ENCODE results near the gene C9. TPM values are rescaled to one million over a fixed set of nuclear protein-coding genes. Genes with fewer than 3 reads are reported as not detected.
"Not testable (repeated sequence)": the region's sequence is repeated elsewhere in the genome, so short reads cannot be mapped to it uniquely, and the experiment has no call there.

Gene C9
- total RNA-seq, 1 experiment from 2014 or later: not detected

GRCh38 chr5:39331861-39332381, 32.4 kb downstream of the C9 start:
- no peak for DNase-seq (ENCODE audit: low read depth)

- DNase-seq (ENCODE audit: low read depth): no peak
Measured at GRCh38 chr5:39328731-39329130, 35.6 kb downstream of the C9 start.

- DNase-seq (ENCODE audit: low read depth): peak; percentile 1
Measured at GRCh38 chr5:39323542-39323941, 40.8 kb downstream of the C9 start.

GRCh38 chr5:39319395-39319794, 44.9 kb downstream of the C9 start:
- no peak for DNase-seq (ENCODE audit: low read depth)

GRCh38 chr5:39316464-39316863, 47.8 kb downstream of the C9 start:
- not testable (repeated sequence) for DNase-seq (ENCODE audit: low read depth)

- no peak for DNase-seq (ENCODE audit: low read depth)
Measured at GRCh38 chr5:39315995-39316394, 48.3 kb downstream of the C9 start.

GRCh38 chr5:39314591-39314990, 49.7 kb downstream of the C9 start:
- DNase-seq (ENCODE audit: low read depth): peak; percentile 1

GRCh38 chr5:39309534-39309933, 54.8 kb downstream of the C9 start:
- no peak for DNase-seq (ENCODE audit: low read depth)

GRCh38 chr5:39302472-39302871, 61.8 kb downstream of the C9 start:
- DNase-seq (ENCODE audit: low read depth): no peak

GRCh38 chr5:39301406-39301805, 62.9 kb downstream of the C9 start:
- no peak for DNase-seq (ENCODE audit: low read depth)

- no peak for DNase-seq (ENCODE audit: low read depth)
Measured at GRCh38 chr5:39299962-39300361, 64.3 kb downstream of the C9 start.

GRCh38 chr5:39294736-39295135, 69.6 kb downstream of the C9 start:
- no peak for DNase-seq (ENCODE audit: low read depth)

GRCh38 chr5:39284552-39284951, 79.7 kb downstream of the C9 start:
- DNase-seq (ENCODE audit: low read depth): no peak

- peak; percentile 62 for DNase-seq (ENCODE audit: low read depth)
Measured at GRCh38 chr5:39283231-39283818, 81.0 kb downstream of the C9 start.

- no peak for DNase-seq (ENCODE audit: low read depth)
Measured at GRCh38 chr5:39282561-39282960, 81.7 kb downstream of the C9 start.

- DNase-seq (ENCODE audit: low read depth): not testable (repeated sequence)
Measured at GRCh38 chr5:39275865-39276264, 88.4 kb downstream of the C9 start.

- peak; percentile 9 for DNase-seq (ENCODE audit: low read depth)
Measured at GRCh38 chr5:39274398-39275085, 89.8 kb downstream of the C9 start.

GRCh38 chr5:39273314-39273954, 90.9 kb downstream of the C9 start:
- DNase-seq (ENCODE audit: low read depth): no peak

- DNase-seq (ENCODE audit: low read depth): not testable (repeated sequence)
Measured at GRCh38 chr5:39272869-39273231, 91.4 kb downstream of the C9 start.

GRCh38 chr5:39270225-39270848, 94.0 kb downstream of the C9 start:
- DNase-seq (ENCODE audit: low read depth): no peak

GRCh38 chr5:39267186-39267585, 97.1 kb downstream of the C9 start:
- DNase-seq (ENCODE audit: low read depth): no peak

- DNase-seq (ENCODE audit: low read depth): peak; percentile 46
Measured at GRCh38 chr5:39266442-39266841, 97.9 kb downstream of the C9 start.

- no peak for DNase-seq (ENCODE audit: low read depth)
Measured at GRCh38 chr5:39264528-39264927, 99.8 kb downstream of the C9 start.
